Measurements from ENCODE around the gene CACNB4.

DNA sequence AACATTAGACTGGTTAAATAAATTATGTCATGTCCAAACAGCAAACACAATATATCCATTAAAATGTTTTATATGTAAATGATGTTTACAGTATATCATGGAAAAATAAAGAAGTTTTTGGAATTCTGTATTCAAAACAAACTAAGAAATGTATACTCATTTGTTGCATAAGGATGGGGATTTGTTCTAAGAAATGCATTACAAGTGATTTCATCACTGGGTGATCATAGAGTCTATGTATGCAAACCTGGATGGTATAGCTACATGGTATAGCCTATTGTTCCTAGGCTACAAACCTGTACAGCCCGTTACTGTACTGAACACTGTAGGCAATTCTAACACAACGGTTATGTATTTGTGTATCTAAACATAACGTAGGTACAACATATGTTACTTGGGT is 305.7 kb downstream of the CACNB4 start:
- TF ChIP-seq POLR2AphosphoS5 (IDR thresholded peaks at IDR 0.05) (no peak), EP300 (IDR thresholded peaks at IDR 0.05; ENCODE audit: low read depth) (no peak)
- TF ChIP-seq, protein P1, sequence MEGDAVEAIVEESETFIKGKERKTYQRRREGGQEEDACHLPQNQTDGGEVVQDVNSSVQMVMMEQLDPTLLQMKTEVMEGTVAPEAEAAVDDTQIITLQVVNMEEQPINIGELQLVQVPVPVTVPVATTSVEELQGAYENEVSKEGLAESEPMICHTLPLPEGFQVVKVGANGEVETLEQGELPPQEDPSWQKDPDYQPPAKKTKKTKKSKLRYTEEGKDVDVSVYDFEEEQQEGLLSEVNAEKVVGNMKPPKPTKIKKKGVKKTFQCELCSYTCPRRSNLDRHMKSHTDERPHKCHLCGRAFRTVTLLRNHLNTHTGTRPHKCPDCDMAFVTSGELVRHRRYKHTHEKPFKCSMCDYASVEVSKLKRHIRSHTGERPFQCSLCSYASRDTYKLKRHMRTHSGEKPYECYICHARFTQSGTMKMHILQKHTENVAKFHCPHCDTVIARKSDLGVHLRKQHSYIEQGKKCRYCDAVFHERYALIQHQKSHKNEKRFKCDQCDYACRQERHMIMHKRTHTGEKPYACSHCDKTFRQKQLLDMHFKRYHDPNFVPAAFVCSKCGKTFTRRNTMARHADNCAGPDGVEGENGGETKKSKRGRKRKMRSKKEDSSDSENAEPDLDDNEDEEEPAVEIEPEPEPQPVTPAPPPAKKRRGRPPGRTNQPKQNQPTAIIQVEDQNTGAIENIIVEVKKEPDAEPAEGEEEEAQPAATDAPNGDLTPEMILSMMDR (IDR thresholded peaks at IDR 0.05) = no peak
